HFFc6 (cell line): ENCODE measurements around the gene SNCB. TPM values are rescaled to one million over a fixed set of nuclear protein-coding genes. Genes with fewer than 3 reads are reported as not detected.

Source experiments
- DNase-seq: peaks from one replicate; pipeline ENCODE4 v3.0.0-alpha.2; 2018
- H3K27ac Mint-ChIP-seq: 2 replicates; pipeline ENCODE4 v1.8.0; 2020; ENCODE audit warnings: mild to moderate bottlenecking, mixed read lengths
- H3K27me3 Mint-ChIP-seq: 2 replicates; pipeline ENCODE4 v1.8.0; 2021; ENCODE audit warnings: mild to moderate bottlenecking, moderate library complexity, mixed read lengths; ENCODE audit not compliant: insufficient read depth
- H3K36me3 Mint-ChIP-seq: 2 replicates; pipeline ENCODE4 v1.8.0; 2021; ENCODE audit warnings: low read depth, mixed read lengths
- H3K4me1 Mint-ChIP-seq: 2 replicates; pipeline ENCODE4 v1.8.0; 2020; ENCODE audit warnings: low read depth, mixed read lengths
- H3K4me3 Mint-ChIP-seq: 2 replicates; pipeline ENCODE4 v1.8.0; 2020; ENCODE audit warnings: mild to moderate bottlenecking, moderate library complexity, mixed read lengths
- H3K9me3 Mint-ChIP-seq: 2 replicates; pipeline ENCODE4 v1.8.0; 2020; ENCODE audit warnings: mild to moderate bottlenecking, mixed read lengths
- CTCF ChIP-seq: fragments of 200-600 bp; sonication (generic); IDR thresholded peaks from 2 replicates; pipeline ENCODE4 v1.5.0; 2021; ENCODE audit warnings: antibody characterized with exemption, mild to moderate bottlenecking
- total RNA-seq, 6 experiments: library from RNA; stranded (reverse); fragmentation: NEBNext Ultra II Directional; extraction: Animal tissue kit (Norgen Biotek cat#: 25700); gene quantifications; 2 replicates in 1 of 6; 3 replicates in 5 of 6; pipeline ENCODE4 v1.2.3, GENCODE V29; 2021

SNCB gene
- total RNA-seq, 6 experiments from 2014 or later, result not detected

- Mint-ChIP-seq H3K4me1 (peaks cover 5% of the 10 kb centered on the region; the same call in 1 of the 2 replicates), H3K27me3 (peaks cover 39% of the 10 kb centered on the region), H3K27ac (no peak overlapping the region), H3K36me3 (no peaks in the 10 kb centered on the region; the same call in 1 of the 2 replicates), H3K4me3 (no peak overlapping the region), H3K9me3 (no peaks in the 10 kb centered on the region)
- no peak for DNase-seq
- TF ChIP-seq CTCF, result no peak
These were observed 32.3 kb upstream of the SNCB start for GRCh38 chr5:176662371-176663333.

- TF ChIP-seq CTCF, result no peak
- no peak for DNase-seq
- Mint-ChIP-seq H3K36me3 (no peaks in the 10 kb centered on the region; the same call in 1 of the 2 replicates), H3K27me3 (peaks cover 35% of the 10 kb centered on the region), H3K9me3 (no peaks in the 10 kb centered on the region), H3K27ac (no peak overlapping the region), H3K4me1 (peaks cover 5% of the 10 kb centered on the region; the same call in 1 of the 2 replicates), H3K4me3 (no peak overlapping the region)
These were observed 31.3 kb upstream of the SNCB start for GRCh38 chr5:176661676-176662075.

GRCh38 chr5:176660860-176661641 lies 30.7 kb upstream of the SNCB start:
- Mint-ChIP-seq H3K36me3 (no peaks in the 10 kb centered on the region; the same call in 1 of the 2 replicates), H3K27me3 (peaks cover 31% of the 10 kb centered on the region), H3K4me3 (no peak overlapping the region), H3K9me3 (no peaks in the 10 kb centered on the region), H3K27ac (no peak overlapping the region), H3K4me1 (peaks cover 5% of the 10 kb centered on the region; the same call in 1 of the 2 replicates)
- TF ChIP-seq CTCF, result peak; percentile 99
- DNase-seq, result peak; percentile 55

- DNase-seq, result no peak
- no peaks in the 10 kb centered on the region for H3K9me3 Mint-ChIP-seq
- no peak overlapping the region for H3K4me3 Mint-ChIP-seq
- H3K36me3 Mint-ChIP-seq, result no peaks in the 10 kb centered on the region; the same call in 1 of the 2 replicates
- peaks cover 29% of the 10 kb centered on the region for H3K27me3 Mint-ChIP-seq
- no peak overlapping the region for H3K27ac Mint-ChIP-seq
- peaks cover 5% of the 10 kb centered on the region; the same call in 1 of the 2 replicates for H3K4me1 Mint-ChIP-seq
- TF ChIP-seq CTCF, result no peak
These were observed 30.2 kb upstream of the SNCB start for GRCh38 chr5:176660530-176660859.

- Mint-ChIP-seq H3K27ac (no peak overlapping the region), H3K36me3 (no peaks in the 10 kb centered on the region; the same call in 1 of the 2 replicates), H3K9me3 (no peaks in the 10 kb centered on the region), H3K4me1 (peaks cover 5% of the 10 kb centered on the region; the same call in 1 of the 2 replicates), H3K27me3 (peaks cover 24% of the 10 kb centered on the region), H3K4me3 (no peak overlapping the region)
- DNase-seq, result no peak
- TF ChIP-seq CTCF, result no peak
These were observed 29.6 kb upstream of the SNCB start for GRCh38 chr5:176659860-176660461.
